ENCODE data around the gene APIP.

- TF ChIP-seq CTCF (IDR thresholded peaks at IDR 0.05; ENCODE audit: low read length) (no peak), EZH2 (IDR thresholded peaks at IDR 0.05; ENCODE audit: borderline replicate concordance, low read length) (no peak)
Observed at GRCh38 chr11:34860034-34860433, 56.1 kb downstream of the APIP start.
